KMS-11 (cell line): ENCODE measurements around the gene MAG.

Experiments used
- H2AFZ ChIP-seq: fragments of 200-600 bp; sonication (generic); 2 replicates; pipeline ENCODE4 v1.6.1; 2016; ENCODE audit warnings: antibody characterized with exemption, mixed run types, low read depth
- H3K27ac ChIP-seq: fragments of 200-600 bp; sonication (generic); 2 replicates; pipeline ENCODE4 v1.6.1; 2016; ENCODE audit warnings: mild to moderate bottlenecking, mixed run types
- H3K27me3 ChIP-seq: fragments of 200-600 bp; sonication (generic); 2 replicates; pipeline ENCODE4 v1.6.1; 2017; ENCODE audit warnings: mild to moderate bottlenecking, low read depth, mixed run types, moderate library complexity; ENCODE audit not compliant: insufficient read depth
- H3K36me3 ChIP-seq: fragments of 200-600 bp; sonication (generic); 2 replicates; pipeline ENCODE4 v1.6.1; 2017; ENCODE audit warnings: mild to moderate bottlenecking, mixed run types; ENCODE audit not compliant: insufficient read depth
- H3K4me1 ChIP-seq: fragments of 200-600 bp; sonication (generic); 2 replicates; pipeline ENCODE4 v1.6.1; 2016; ENCODE audit warnings: mild to moderate bottlenecking, low read depth, mixed run types; ENCODE audit not compliant: poor library complexity, severe bottlenecking
- H3K4me2 ChIP-seq: fragments of 200-600 bp; sonication (generic); 2 replicates; pipeline ENCODE4 v1.7.0; 2016; ENCODE audit warnings: mild to moderate bottlenecking, mixed run types
- H3K4me3 ChIP-seq: fragments of 200-600 bp; sonication (generic); IDR thresholded peaks from 2 replicates; pipeline ENCODE4 v1.6.1; 2017; ENCODE audit warnings: low read depth, low read length, mixed read lengths; ENCODE audit not compliant: insufficient read depth
- H3K79me2 ChIP-seq: fragments of 200-600 bp; sonication (generic); 2 replicates; pipeline ENCODE4 v1.6.1; 2016; ENCODE audit warnings: low read depth, mixed run types; ENCODE audit not compliant: insufficient read depth
- H3K9ac ChIP-seq: fragments of 200-600 bp; sonication (generic); 2 replicates; pipeline ENCODE4 v1.6.1; 2016; ENCODE audit warnings: mild to moderate bottlenecking, mixed run types
- H4K20me1 ChIP-seq: fragments of 200-600 bp; sonication (generic); 2 replicates; pipeline ENCODE4 v1.6.1; 2016; ENCODE audit warnings: mild to moderate bottlenecking, mixed run types; ENCODE audit not compliant: insufficient read depth
- CTCF ChIP-seq: fragments of 200-600 bp; sonication (generic); conservative IDR thresholded peaks from 2 replicates; pipeline ENCODE4 v1.6.1; 2017; ENCODE audit warnings: low read depth, mild to moderate bottlenecking, antibody characterized with exemption, low read length, moderate library complexity, mixed read lengths

Gene MAG

GRCh38 chr19:35297515-35297848, 5.5 kb downstream of the MAG start:
- Histone ChIP-seq H3K9ac (no peak overlapping the region), H3K79me2 (no peaks in the 10 kb centered on the region), H3K27me3 (peaks cover 25% of the 10 kb centered on the region), H2AFZ (no peak overlapping the region), H3K4me3 (no peak overlapping the region), H3K4me2 (no peak overlapping the region), H3K4me1 (no peaks in the 10 kb centered on the region), H3K36me3 (no peaks in the 10 kb centered on the region), H3K27ac (no peak overlapping the region), H4K20me1 (no peaks in the 10 kb centered on the region)
- TF ChIP-seq CTCF: no peak

GRCh38 chr19:35297922-35298321, 6.0 kb downstream of the MAG start:
- H3K79me2 ChIP-seq: no peaks in the 10 kb centered on the region
- TF ChIP-seq CTCF: no peak

GRCh38 chr19:35298561-35298972, 6.6 kb downstream of the MAG start:
- Histone ChIP-seq H3K27me3 (peaks cover 26% of the 10 kb centered on the region; the same call in 1 of the 2 replicates), H2AFZ (no peak overlapping the region), H3K4me3 (no peak overlapping the region), H3K9ac (no peak overlapping the region), H3K4me1 (no peaks in the 10 kb centered on the region), H3K4me2 (no peak overlapping the region), H3K36me3 (no peaks in the 10 kb centered on the region), H4K20me1 (no peaks in the 10 kb centered on the region), H3K79me2 (no peaks in the 10 kb centered on the region), H3K27ac (no peak overlapping the region)
- no peak for TF ChIP-seq CTCF

More at GRCh38 chr19:35297922-35298321, 6.0 kb downstream of the MAG start:
- Histone ChIP-seq H3K27me3 (peaks cover 25% of the 10 kb centered on the region; the same call in 1 of the 2 replicates), H3K36me3 (no peaks in the 10 kb centered on the region), H3K4me2 (no peak overlapping the region), H3K9ac (no peak overlapping the region), H3K4me3 (no peak overlapping the region), H2AFZ (no peak overlapping the region), H4K20me1 (no peaks in the 10 kb centered on the region), H3K27ac (no peak overlapping the region), H3K4me1 (no peaks in the 10 kb centered on the region)

- no peak for TF ChIP-seq CTCF
- no peaks in the 10 kb centered on the region for H3K4me1 ChIP-seq
- H3K9ac ChIP-seq: no peak overlapping the region
- no peaks in the 10 kb centered on the region for H3K79me2 ChIP-seq
- no peaks in the 10 kb centered on the region for H3K36me3 ChIP-seq
- no peak overlapping the region for H3K27ac ChIP-seq
- no peak overlapping the region for H3K4me3 ChIP-seq
- no peak overlapping the region for H3K4me2 ChIP-seq
- no peak overlapping the region for H2AFZ ChIP-seq
- no peaks in the 10 kb centered on the region for H4K20me1 ChIP-seq
- H3K27me3 ChIP-seq: peaks cover 30% of the 10 kb centered on the region; the same call in 1 of the 2 replicates
Measured at GRCh38 chr19:35299523-35300338, 7.8 kb downstream of the MAG start.
